Measurements from ENCODE around the gene DPP6. TPM values are rescaled to one million over a fixed set of nuclear protein-coding genes. Genes with fewer than 3 reads are reported as not detected.

The DPP6 gene
- total RNA-seq, 1 donor from 2014 or later: 1.4 TPM

GRCh38 chr7:154905615-154906014 lies 853.4 kb downstream of the DPP6 start:
- TF ChIP-seq, protein P1, sequence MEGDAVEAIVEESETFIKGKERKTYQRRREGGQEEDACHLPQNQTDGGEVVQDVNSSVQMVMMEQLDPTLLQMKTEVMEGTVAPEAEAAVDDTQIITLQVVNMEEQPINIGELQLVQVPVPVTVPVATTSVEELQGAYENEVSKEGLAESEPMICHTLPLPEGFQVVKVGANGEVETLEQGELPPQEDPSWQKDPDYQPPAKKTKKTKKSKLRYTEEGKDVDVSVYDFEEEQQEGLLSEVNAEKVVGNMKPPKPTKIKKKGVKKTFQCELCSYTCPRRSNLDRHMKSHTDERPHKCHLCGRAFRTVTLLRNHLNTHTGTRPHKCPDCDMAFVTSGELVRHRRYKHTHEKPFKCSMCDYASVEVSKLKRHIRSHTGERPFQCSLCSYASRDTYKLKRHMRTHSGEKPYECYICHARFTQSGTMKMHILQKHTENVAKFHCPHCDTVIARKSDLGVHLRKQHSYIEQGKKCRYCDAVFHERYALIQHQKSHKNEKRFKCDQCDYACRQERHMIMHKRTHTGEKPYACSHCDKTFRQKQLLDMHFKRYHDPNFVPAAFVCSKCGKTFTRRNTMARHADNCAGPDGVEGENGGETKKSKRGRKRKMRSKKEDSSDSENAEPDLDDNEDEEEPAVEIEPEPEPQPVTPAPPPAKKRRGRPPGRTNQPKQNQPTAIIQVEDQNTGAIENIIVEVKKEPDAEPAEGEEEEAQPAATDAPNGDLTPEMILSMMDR (IDR thresholded peaks at IDR 0.05; ENCODE audit: unreplicated experiment): no peak
- H3K36me3 Mint-ChIP-seq (ENCODE audit: low read depth, unreplicated experiment): peaks cover 12% of the 10 kb centered on the region
- no peak overlapping the region for H3K4me3 Mint-ChIP-seq (ENCODE audit: unreplicated experiment)
- no peaks in the 10 kb centered on the region for H3K4me1 Mint-ChIP-seq (ENCODE audit: unreplicated experiment)
- peaks cover 11% of the 10 kb centered on the region for H3K27me3 Mint-ChIP-seq (ENCODE audit: unreplicated experiment)
- H3K27ac Mint-ChIP-seq (ENCODE audit: unreplicated experiment): no peak overlapping the region
- peaks cover 6% of the 10 kb centered on the region for H3K9me3 Mint-ChIP-seq (ENCODE audit: unreplicated experiment)
- no peak for DNase-seq (ENCODE audit: low spot score)

GRCh38 chr7:154906201-154906600 lies 854.0 kb downstream of the DPP6 start:
- no peak overlapping the region for H3K27ac Mint-ChIP-seq (ENCODE audit: unreplicated experiment)
- TF ChIP-seq, protein P1 (IDR thresholded peaks at IDR 0.05; ENCODE audit: unreplicated experiment): no peak
- H3K36me3 Mint-ChIP-seq (ENCODE audit: low read depth, unreplicated experiment): peaks cover 17% of the 10 kb centered on the region
- peaks cover 13% of the 10 kb centered on the region for H3K27me3 Mint-ChIP-seq (ENCODE audit: unreplicated experiment)
- no peak for DNase-seq (ENCODE audit: low spot score)
- H3K4me3 Mint-ChIP-seq (ENCODE audit: unreplicated experiment): no peak overlapping the region
- H3K9me3 Mint-ChIP-seq (ENCODE audit: unreplicated experiment): peaks cover 6% of the 10 kb centered on the region
- no peaks in the 10 kb centered on the region for H3K4me1 Mint-ChIP-seq (ENCODE audit: unreplicated experiment)

GRCh38 chr7:154906736-154907355 lies 854.6 kb downstream of the DPP6 start:
- Mint-ChIP-seq H3K4me1 (ENCODE audit: unreplicated experiment) (no peaks in the 10 kb centered on the region), H3K4me3 (ENCODE audit: unreplicated experiment) (no peak overlapping the region), H3K27ac (ENCODE audit: unreplicated experiment) (no peak overlapping the region), H3K27me3 (ENCODE audit: unreplicated experiment) (peaks cover 13% of the 10 kb centered on the region), H3K36me3 (ENCODE audit: low read depth, unreplicated experiment) (peaks cover 20% of the 10 kb centered on the region), H3K9me3 (ENCODE audit: unreplicated experiment) (peaks cover 6% of the 10 kb centered on the region)
- DNase-seq (ENCODE audit: low spot score): no peak
- TF ChIP-seq, protein P1 (IDR thresholded peaks at IDR 0.05; ENCODE audit: unreplicated experiment): no peak

DNA sequence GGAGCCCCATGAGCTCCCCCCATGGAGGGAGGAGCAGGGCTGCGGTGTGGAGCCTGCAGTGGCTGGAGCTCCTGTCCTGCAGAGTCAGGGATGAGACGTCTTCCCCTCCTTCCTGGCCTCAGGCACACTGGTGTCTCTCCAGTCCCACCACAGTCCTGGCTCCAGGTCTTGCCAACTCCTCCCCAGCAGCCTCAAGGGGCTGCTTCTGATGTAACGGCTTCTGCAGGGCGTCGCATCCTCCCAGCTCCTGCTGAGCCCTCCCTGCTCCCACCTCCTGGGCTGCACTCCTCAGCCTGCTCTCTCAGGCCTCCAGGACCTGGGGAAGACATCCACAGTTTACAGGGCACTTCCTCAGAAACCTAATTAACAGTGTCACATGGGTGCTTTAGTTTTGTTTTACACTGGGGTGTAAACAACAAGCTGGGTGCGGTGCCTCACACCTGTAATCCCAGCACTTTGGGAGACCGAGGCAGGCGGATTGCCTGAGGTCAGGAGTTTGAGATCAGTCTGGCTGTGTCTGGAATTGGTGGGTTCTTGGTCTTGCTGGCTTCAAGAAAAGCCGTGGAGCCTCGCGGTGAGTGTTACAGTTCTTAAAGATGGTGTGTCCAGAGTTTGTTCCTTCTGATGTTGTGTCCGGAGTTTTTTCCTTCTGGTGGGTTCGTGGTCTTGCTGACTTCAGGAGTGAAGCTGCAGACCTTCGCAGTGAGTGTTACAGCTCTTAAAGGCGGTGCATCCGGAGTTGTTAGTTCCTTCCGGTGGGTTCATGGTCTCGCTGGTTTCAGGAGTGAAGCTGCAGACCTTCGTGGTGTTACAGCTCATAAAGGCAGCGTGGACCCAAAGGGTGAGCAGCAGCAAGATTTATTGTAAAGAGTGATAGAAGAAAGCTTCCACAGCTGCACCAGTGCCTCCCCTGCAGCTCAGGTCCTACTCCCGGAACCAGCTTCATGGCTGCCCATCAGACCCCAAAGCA lies 855.7 kb downstream of the DPP6 start:
- no peak overlapping the region for H3K27ac Mint-ChIP-seq (ENCODE audit: unreplicated experiment)
- TF ChIP-seq, protein P1 (IDR thresholded peaks at IDR 0.05; ENCODE audit: unreplicated experiment): no peak
- H3K27me3 Mint-ChIP-seq (ENCODE audit: unreplicated experiment): peaks cover 12% of the 10 kb centered on the region
- H3K9me3 Mint-ChIP-seq (ENCODE audit: unreplicated experiment): peaks cover 6% of the 10 kb centered on the region
- DNase-seq (ENCODE audit: low spot score): no peak
- peaks cover 20% of the 10 kb centered on the region for H3K36me3 Mint-ChIP-seq (ENCODE audit: low read depth, unreplicated experiment)
- peak overlapping the region; percentile 27 for H3K4me3 Mint-ChIP-seq (ENCODE audit: unreplicated experiment)
- no peaks in the 10 kb centered on the region for H3K4me1 Mint-ChIP-seq (ENCODE audit: unreplicated experiment)
